Vagina (tissue), 2 donors: ENCODE results near the gene TBC1D22A. TPM values are rescaled to one million over a fixed set of nuclear protein-coding genes. Genes with fewer than 3 reads are reported as not detected.

Experiments used
- DNase-seq, 2 donors: peaks; one replicate each; pipeline ENCODE4 v3.0.0-alpha.2; 2017; ENCODE audit errors: extremely low spot score in 2 of 2
- H3K27ac ChIP-seq: fragments of 200-600 bp; sonication (generic); one replicate; pipeline ENCODE4 v1.5.1; 2019
- H3K27me3 ChIP-seq: fragments of 200-600 bp; sonication (generic); one replicate; pipeline ENCODE4 v1.5.1; 2019
- H3K36me3 ChIP-seq, 2 donors: fragments of 200-600 bp; sonication (generic); one replicate each; pipeline ENCODE4 v1.5.1; 2017 to 2019
- H3K4me1 ChIP-seq: fragments of 200-600 bp; sonication (generic); one replicate; pipeline ENCODE4 v1.5.1; 2019
- H3K4me3 ChIP-seq, 2 donors: fragments of 200-600 bp; sonication (generic); 1 replicate in 1 of 2; 2 replicates in 1 of 2; pipeline ENCODE4 v1.5.1; 2016 to 2019
- H3K9me3 ChIP-seq: fragments of 200-600 bp; sonication (generic); one replicate; pipeline ENCODE4 v1.5.1; 2019
- CTCF ChIP-seq, 3 experiments: fragments of 450-650 bp in 2 of 3; fragments of 200-600 bp in 1 of 3; sonication (generic) in 1 of 3; IDR thresholded peaks; one replicate each; pipeline ENCODE4 v1.5.1; 2017 to 2019; ENCODE audit warnings: antibody characterized with exemption in 3 of 3, mild to moderate bottlenecking in 2 of 3, moderate library complexity in 2 of 3
- POLR2A ChIP-seq, 2 donors: fragments of 450-650 bp; IDR thresholded peaks; one replicate each; pipeline ENCODE4 v1.6.1; 2017; ENCODE audit warnings: antibody characterized with exemption in 2 of 2, mild to moderate bottlenecking in 2 of 2, moderate library complexity in 2 of 2
- POLR2AphosphoS5 ChIP-seq, 2 donors: sonication (generic); formaldehyde crosslinking; IDR thresholded peaks; one replicate each; pipeline ENCODE4 v1.9.0; 2017; ENCODE audit warnings: antibody characterized with exemption in 2 of 2, mild to moderate bottlenecking in 2 of 2, low read depth in 1 of 2; ENCODE audit not compliant: insufficient read depth in 1 of 2
- intact Hi-C: fragments of 100-400 bp; cut with DNase I; formaldehyde crosslinking; loops from one replicate; pipeline ENCODE4 v1.15.1; 2023
- total RNA-seq: library from RNA; depleted of rRNA; stranded (reverse); fragments of >200 nt; gene quantifications from one replicate; pipeline ENCODE4 v1.2.3, GENCODE V29; 2016

The TBC1D22A gene
- total RNA-seq, 1 donor from 2014 or later = 38.3 TPM

DNA sequence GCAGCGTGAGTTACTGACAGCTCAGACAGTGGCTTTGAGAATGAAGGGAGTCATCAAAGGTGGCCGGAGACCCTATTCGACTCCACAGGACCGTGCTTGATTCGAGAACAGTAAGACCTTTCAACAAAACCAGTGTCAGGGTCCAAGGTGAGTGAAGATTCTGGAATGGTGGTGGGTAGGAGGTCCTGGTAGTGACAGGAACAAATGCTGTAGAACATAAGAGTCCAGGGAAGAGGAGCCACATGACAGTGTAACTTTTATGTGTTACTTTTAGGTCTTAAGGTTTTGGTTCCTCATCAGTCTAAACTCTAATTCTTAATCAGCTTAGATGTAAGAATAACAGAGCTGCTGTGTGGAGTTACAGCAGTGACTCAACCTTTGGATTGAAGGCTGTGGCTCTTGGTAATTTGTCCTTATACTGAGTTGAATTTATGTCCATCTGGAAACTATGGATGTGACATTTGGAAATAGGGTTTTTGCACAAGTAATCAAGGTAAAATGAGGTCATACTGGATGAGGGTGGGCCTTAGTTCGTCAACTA, 1.8 kb downstream of the TBC1D22A start:
- H3K4me3 ChIP-seq = peak overlapping the region in 1 of 2 donors; percentile 95
- no peaks in the 10 kb centered on the region for H3K27me3 ChIP-seq

GRCh38 chr22:46764779-46765485, 2.5 kb downstream of the TBC1D22A start:
- H3K4me1 ChIP-seq = peaks cover 46% of the 10 kb centered on the region
- no peaks in the 10 kb centered on the region for H3K9me3 ChIP-seq
- no peak overlapping the region for H3K4me3 ChIP-seq
- no peaks in the 10 kb centered on the region for H3K27me3 ChIP-seq
- no peak for TF ChIP-seq POLR2AphosphoS5 (IDR thresholded peaks at IDR 0.05; ENCODE audit: insufficient read depth in 1 of 2, low read depth in 1 of 2)
- TF ChIP-seq POLR2A (IDR thresholded peaks at IDR 0.05) = no peak
- no peak for TF ChIP-seq CTCF (IDR thresholded peaks at IDR 0.05)
- DNase-seq = no peak
- intact Hi-C loops = no loop called here
- no peak overlapping the region for H3K27ac ChIP-seq
- no peaks in the 10 kb centered on the region for H3K36me3 ChIP-seq

More for the DNA sequence above, 1.8 kb downstream of the TBC1D22A start:
- intact Hi-C loops = no loop called here
- Histone ChIP-seq H3K36me3 (no peaks in the 10 kb centered on the region), H3K9me3 (no peaks in the 10 kb centered on the region), H3K4me1 (peaks cover 43% of the 10 kb centered on the region), H3K27ac (no peak overlapping the region)
- no peak for TF ChIP-seq CTCF (IDR thresholded peaks at IDR 0.05)
- no peak for TF ChIP-seq POLR2A (IDR thresholded peaks at IDR 0.05)
- no peak for TF ChIP-seq POLR2AphosphoS5 (IDR thresholded peaks at IDR 0.05; ENCODE audit: insufficient read depth in 1 of 2, low read depth in 1 of 2)
- no peak for DNase-seq

DNA sequence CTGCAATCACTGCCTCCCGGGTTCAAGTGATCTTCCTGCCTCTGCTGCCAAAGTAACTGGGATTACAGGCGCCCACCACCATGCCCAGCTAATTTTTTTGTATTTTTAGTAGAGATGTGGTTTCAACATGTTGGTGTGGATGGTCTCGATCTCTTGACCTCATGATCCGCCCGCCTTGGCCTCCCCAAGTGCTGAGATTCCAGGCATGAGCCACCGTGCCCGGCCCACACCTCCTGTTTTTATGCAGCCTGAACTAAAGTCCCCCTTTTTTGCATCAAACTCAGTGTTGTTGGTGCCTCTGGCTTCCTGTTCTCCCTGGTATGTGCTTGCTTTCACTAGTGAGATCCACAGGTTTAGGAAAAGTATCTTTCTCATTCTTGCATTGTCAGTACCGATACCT, 4.2 kb downstream of the TBC1D22A start:
- no peak for TF ChIP-seq CTCF (IDR thresholded peaks at IDR 0.05)
- TF ChIP-seq POLR2A (IDR thresholded peaks at IDR 0.05) = no peak
- TF ChIP-seq POLR2AphosphoS5 (IDR thresholded peaks at IDR 0.05; ENCODE audit: insufficient read depth in 1 of 2, low read depth in 1 of 2) = no peak
- Histone ChIP-seq H3K4me1 (peaks cover 39% of the 10 kb centered on the region), H3K4me3 (no peak overlapping the region), H3K27me3 (no peaks in the 10 kb centered on the region), H3K9me3 (no peaks in the 10 kb centered on the region), H3K27ac (no peak overlapping the region), H3K36me3 (no peaks in the 10 kb centered on the region)
- DNase-seq = no peak
- intact Hi-C loops = no loop called here

DNA sequence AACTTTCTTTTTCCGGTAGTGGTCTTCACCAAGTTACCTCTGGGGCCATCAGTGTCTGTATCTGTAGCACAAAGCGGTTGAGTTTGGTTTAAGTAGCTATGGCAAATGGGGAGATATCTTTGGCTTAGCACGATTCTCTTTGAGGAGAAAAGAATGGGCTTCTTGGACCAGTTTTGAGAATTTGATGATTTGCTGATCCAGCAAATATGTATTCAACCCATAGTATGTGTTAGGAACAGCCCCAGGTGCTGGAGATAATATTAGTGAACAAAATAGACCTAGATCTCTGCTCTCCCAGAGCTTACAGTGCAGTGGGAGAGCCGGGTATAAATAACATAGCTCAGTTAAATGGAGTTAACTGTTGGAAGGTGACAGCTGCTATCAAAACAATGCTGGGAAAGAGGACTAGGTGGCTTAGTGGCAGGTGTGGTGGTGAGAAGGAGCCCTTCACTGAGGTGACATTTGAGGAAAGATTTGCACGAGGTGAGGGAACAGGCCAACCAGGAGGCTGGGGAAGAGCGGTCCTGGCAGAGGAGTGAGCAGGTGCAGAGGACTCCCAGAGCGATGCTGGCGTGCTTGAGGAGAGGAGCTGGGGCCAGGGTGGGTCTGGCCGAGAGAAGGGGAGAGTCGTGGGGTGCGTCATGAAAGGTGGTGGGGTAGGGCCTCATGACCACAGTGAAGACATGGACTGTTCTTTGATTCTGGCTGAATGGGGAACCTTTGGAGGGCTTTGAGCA, 5.0 kb downstream of the TBC1D22A start:
- no peak overlapping the region for H3K27ac ChIP-seq
- DNase-seq = no peak
- intact Hi-C loops = no loop called here

More for the DNA sequence above, 5.0 kb downstream of the TBC1D22A start:
- H3K27me3 ChIP-seq = no peaks in the 10 kb centered on the region
- H3K9me3 ChIP-seq = no peaks in the 10 kb centered on the region
- no peaks in the 10 kb centered on the region for H3K36me3 ChIP-seq
- H3K4me1 ChIP-seq = peaks cover 34% of the 10 kb centered on the region
- TF ChIP-seq CTCF (IDR thresholded peaks at IDR 0.05) (no peak), POLR2AphosphoS5 (IDR thresholded peaks at IDR 0.05; ENCODE audit: insufficient read depth in 1 of 2, low read depth in 1 of 2) (no peak), POLR2A (IDR thresholded peaks at IDR 0.05) (no peak)
- no peak overlapping the region for H3K4me3 ChIP-seq
